Duodenal mucosa (tissue), 2 donors: ENCODE data around the gene HTR1A.

Source experiments
- H3K27ac ChIP-seq: one replicate; pipeline ENCODE4 v1.7.0; 2013; ENCODE audit warnings: low read depth, low read length
- H3K27me3 ChIP-seq, 2 donors: one replicate each; pipeline ENCODE4 v1.7.0; 2013; ENCODE audit warnings: low read length in 2 of 2, control low read depth in 1 of 2; ENCODE audit not compliant: insufficient read depth in 2 of 2, control insufficient read depth in 1 of 2
- H3K36me3 ChIP-seq, 2 donors: one replicate each; pipeline ENCODE4 v1.7.0; 2013; ENCODE audit warnings: low read length in 2 of 2, control low read depth in 1 of 2; ENCODE audit not compliant: insufficient read depth in 2 of 2, control insufficient read depth in 1 of 2
- H3K4me1 ChIP-seq, 2 donors: one replicate each; pipeline ENCODE4 v1.7.0; 2013; ENCODE audit warnings: low read length in 2 of 2, control low read depth in 1 of 2; ENCODE audit not compliant: insufficient read depth in 2 of 2, control insufficient read depth in 1 of 2
- H3K4me3 ChIP-seq, 2 donors: one replicate each; pipeline ENCODE4 v1.7.0; 2013; ENCODE audit warnings: low read length in 2 of 2, low read depth in 1 of 2
- H3K9ac ChIP-seq, 2 donors: one replicate each; pipeline ENCODE4 v1.7.0; 2013; ENCODE audit warnings: low read length in 2 of 2, low read depth in 1 of 2
- H3K9me3 ChIP-seq, 2 donors: one replicate each; pipeline ENCODE4 v1.7.0; 2013; ENCODE audit warnings: low read length in 2 of 2, control low read depth in 1 of 2; ENCODE audit not compliant: control insufficient read depth in 1 of 2

HTR1A gene

DNA sequence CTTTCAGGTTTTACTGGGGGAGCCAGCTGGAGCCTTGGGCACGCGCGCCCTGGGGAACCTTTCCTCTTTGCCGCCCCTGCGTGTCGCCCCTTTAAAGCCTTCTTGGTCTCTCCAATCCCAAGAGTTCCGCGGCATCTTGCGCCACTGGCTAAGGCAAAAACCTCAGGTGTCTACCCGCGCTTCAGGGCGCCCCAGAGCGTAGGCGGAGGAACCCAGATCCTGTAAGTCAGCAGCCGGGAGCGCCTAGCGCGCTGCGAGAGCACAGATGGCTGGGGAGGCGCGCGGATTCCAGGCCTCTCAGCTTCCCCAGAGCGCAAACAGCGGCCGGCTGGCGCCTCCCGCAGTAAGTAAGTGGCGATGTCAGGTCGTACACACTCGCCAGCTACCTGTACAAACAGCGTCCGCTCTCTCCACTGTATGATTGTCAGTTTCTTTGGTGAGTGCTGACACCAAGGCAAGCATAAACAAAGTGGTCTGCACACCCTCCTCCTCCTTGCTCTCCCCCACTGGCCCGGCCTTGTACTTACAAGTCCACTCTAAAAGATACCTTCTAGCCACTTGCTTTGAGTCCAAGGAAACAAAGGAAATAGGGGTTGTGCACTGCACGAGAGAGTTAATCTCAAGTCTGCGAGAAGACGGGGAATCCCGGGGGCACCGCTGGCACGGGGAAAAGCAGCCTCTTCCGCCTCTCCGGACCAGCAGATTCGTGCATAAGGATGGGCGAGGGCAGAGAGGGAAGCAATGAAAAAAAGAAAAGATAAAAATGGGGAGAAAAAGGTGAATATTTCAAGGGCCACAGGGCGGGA is 2.9 kb downstream of the HTR1A start:
- Histone ChIP-seq H3K4me3 (no peak overlapping the region), H3K27ac (no peak overlapping the region)

DNA sequence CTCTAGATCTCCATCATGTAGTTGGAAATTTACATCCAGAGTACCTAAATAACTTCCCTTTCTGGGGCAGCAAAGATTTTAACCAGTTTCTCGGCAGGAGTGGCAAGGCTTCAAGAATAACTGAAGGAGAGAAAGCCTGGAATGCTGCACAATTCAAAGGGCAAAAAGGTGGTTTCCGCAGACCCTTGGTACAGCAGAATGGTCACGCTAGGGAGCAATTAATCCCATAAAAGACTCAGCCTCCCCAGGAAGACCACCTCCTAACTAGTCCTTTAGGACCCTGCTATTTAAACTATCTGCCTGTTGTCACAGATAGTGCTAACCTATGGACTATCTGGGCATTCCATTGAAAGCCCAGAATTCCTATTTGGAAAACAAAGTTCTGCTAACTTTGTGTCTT is 3.6 kb downstream of the HTR1A start:
- no peaks in the 10 kb centered on the region for H3K4me1 ChIP-seq
- H3K27me3 ChIP-seq: peaks cover 0 to 5% of the 10 kb centered on the region in 2 donors
- H3K36me3 ChIP-seq: no peaks in the 10 kb centered on the region
- no peak overlapping the region for H3K9ac ChIP-seq
- H3K9me3 ChIP-seq: peaks cover 0 to 7% of the 10 kb centered on the region in 2 donors
- no peak overlapping the region for H3K27ac ChIP-seq
- H3K4me3 ChIP-seq: no peak overlapping the region

More for the DNA sequence above, 2.9 kb downstream of the HTR1A start:
- Histone ChIP-seq H3K27me3 (peaks cover 0 to 5% of the 10 kb centered on the region in 2 donors), H3K4me1 (no peaks in the 10 kb centered on the region), H3K36me3 (no peaks in the 10 kb centered on the region), H3K9ac (no peak overlapping the region), H3K9me3 (peaks cover 0 to 7% of the 10 kb centered on the region in 2 donors)

DNA sequence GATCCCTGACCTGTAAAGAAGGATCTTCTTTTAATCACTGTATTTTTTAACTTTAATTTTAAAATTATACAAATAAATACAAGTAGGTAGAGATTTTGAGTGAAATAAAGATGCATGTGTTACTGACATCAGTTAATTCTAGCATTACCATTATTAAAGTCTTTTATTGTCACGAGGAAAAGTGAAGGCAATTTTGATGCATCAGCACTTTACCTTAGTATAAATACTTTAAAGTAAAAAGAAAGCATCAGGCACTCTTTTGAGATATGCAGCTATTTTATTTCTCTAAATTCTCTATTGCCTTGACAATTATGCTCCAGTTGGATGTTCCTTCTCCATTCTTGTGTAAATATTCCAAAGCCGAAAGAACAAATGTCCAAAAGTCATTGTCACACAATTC is 4.6 kb downstream of the HTR1A start:
- Histone ChIP-seq H3K27ac (no peak overlapping the region), H3K4me3 (no peak overlapping the region), H3K36me3 (no peaks in the 10 kb centered on the region), H3K9me3 (peaks cover 0 to 7% of the 10 kb centered on the region in 2 donors), H3K9ac (no peak overlapping the region), H3K4me1 (no peaks in the 10 kb centered on the region), H3K27me3 (peaks cover 0 to 5% of the 10 kb centered on the region in 2 donors)

DNA sequence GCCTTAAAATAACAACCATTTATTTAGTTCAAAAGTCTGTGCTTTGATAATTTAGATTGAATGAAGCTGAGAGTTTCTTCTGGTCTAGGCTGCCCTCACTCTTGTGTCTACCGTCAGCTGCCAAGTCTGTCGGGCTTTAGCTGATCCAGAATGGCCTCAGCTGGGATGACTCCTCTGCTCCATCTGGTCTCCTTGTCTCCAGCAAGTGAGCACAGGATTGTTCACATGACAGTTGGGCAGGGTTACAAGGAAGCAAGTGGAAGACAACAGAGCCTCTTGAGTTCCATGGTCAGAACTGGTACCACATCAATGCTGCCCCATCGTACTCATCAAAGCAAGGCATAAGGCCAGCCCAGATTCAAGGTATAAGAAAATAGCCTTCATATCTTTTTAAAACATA is 9.0 kb downstream of the HTR1A start:
- no peaks in the 10 kb centered on the region for H3K4me1 ChIP-seq
- no peak overlapping the region for H3K27ac ChIP-seq
- H3K4me3 ChIP-seq: no peak overlapping the region
- no peaks in the 10 kb centered on the region for H3K36me3 ChIP-seq
- no peaks in the 10 kb centered on the region for H3K9me3 ChIP-seq
- H3K9ac ChIP-seq: no peak overlapping the region
- no peaks in the 10 kb centered on the region for H3K27me3 ChIP-seq

DNA sequence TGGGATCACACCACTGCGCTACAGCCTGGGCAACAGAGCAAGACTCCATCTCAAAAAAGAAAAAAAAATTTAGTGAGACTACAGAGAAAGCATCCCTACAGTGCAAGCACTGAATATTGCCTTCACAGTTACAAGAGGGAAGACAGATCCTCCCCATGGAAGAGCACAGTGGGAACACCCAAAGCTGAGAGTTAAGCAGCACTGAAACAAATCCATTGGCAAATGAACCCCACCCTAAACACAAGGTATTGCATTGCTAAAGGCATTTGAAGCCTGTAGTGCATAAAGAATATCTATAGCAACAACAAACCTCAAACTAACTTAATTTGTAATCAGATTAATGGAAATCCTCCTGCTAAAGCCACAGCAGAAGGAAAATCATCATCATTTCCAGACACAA is 27.1 kb downstream of the HTR1A start:
- no peaks in the 10 kb centered on the region for H3K9me3 ChIP-seq
- H3K4me3 ChIP-seq: no peak overlapping the region
- H3K27me3 ChIP-seq: no peaks in the 10 kb centered on the region
- no peaks in the 10 kb centered on the region for H3K36me3 ChIP-seq
- no peak overlapping the region for H3K9ac ChIP-seq
- no peak overlapping the region for H3K27ac ChIP-seq
- no peaks in the 10 kb centered on the region for H3K4me1 ChIP-seq

DNA sequence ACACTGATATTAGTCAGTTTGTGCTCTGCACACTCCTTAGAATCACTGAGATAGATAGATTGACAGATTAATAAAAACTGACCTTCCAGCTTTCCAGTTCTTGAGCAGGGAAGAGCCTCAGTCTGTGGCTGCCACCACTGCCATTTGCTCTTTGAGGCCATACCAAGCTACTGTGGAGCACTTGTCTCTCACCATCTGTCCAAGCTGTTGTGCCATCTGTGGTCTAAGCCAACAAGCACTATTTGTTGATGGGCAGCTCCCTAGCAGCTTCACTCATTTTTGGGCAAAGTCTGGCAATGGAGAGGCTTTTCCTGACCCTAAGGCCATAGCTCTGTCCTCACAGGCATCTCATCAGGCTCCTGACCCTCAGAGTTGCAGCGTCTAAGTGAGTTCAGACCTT is 30.4 kb downstream of the HTR1A start:
- Histone ChIP-seq H3K9me3 (peaks cover 0 to 3% of the 10 kb centered on the region in 2 donors), H3K4me3 (no peak overlapping the region), H3K4me1 (no peaks in the 10 kb centered on the region), H3K27ac (no peak overlapping the region), H3K27me3 (no peaks in the 10 kb centered on the region), H3K9ac (no peak overlapping the region), H3K36me3 (no peaks in the 10 kb centered on the region)

DNA sequence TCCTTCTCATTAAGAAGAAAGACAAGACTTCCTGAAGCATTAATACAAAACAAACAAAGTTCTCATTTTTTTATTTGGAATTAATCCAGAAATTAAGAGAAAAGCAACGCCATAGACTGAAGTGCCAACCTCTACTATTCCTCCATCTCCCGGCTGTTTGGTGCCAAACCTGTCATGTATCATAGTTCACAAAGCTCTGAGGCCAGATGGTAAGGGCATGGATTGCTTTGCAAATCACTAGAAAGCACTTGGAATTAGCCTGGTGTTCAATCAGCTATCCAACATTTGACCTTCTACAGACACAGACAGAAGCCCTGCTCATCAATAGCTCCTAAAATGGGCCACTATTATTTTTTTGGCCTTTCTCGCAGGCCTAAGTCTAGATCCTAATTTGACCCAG is 33.8 kb downstream of the HTR1A start:
- Histone ChIP-seq H3K9me3 (peaks cover 0 to 3% of the 10 kb centered on the region in 2 donors), H3K27ac (no peak overlapping the region), H3K4me3 (no peak overlapping the region), H3K36me3 (no peaks in the 10 kb centered on the region), H3K4me1 (no peaks in the 10 kb centered on the region), H3K27me3 (no peaks in the 10 kb centered on the region), H3K9ac (no peak overlapping the region)

DNA sequence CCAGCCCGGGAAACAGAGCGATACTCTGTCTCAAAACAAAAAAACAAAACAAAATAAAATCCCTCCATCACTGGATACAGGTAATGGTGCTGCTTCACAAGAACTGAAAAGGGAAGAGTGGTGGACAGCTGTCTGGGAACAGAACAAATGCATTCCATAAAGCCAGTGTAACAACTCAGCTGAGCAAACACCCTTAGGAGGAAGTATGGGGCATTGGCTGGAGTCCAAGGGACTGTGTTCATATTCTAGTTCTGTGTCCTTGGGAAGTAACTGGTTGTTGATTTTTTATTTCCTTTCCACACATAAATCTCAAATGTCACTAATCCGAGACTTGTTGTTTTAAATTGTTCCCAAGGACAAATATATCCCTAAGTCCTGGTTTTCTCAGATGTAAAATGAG is 38.3 kb downstream of the HTR1A start:
- no peaks in the 10 kb centered on the region for H3K27me3 ChIP-seq
- no peak overlapping the region for H3K9ac ChIP-seq
- H3K4me3 ChIP-seq: no peak overlapping the region
- H3K9me3 ChIP-seq: peaks cover 4 to 5% of the 10 kb centered on the region in 2 donors
- no peak overlapping the region for H3K27ac ChIP-seq
- H3K4me1 ChIP-seq: no peaks in the 10 kb centered on the region
- no peaks in the 10 kb centered on the region for H3K36me3 ChIP-seq

DNA sequence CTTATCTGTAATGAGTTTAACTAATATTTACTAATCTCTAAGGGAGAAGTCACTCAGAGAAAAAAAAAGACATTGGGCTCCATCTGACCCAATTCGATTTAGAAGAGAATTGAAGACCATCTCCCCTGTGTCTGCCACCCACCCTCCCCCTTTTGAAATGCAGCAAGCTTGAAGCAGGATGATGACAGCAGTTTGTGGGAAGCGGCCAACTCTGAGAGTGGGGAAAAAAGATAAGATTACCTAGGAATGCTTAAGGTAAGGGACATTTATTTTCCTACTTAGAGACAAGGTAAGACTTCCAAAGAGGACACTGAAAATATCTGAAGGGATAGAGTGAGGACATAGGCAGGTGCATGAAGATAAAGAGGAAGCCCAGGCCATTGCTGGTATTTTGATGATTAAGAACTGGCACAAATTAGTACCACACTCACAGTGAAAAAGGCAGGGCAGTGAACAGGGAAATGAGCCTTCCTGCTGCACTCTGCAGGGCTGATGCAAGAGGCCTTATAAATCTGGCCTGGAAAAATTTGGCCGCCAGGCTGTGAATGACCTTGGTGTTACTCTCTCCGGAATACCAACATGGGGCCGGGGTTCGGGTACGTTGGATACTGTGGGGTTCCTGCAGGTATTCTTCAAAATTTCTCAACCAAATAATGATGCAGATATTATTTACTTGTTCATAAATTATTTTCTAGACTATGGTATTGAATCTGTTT is 42.3 kb downstream of the HTR1A start:
- Histone ChIP-seq H3K27ac (no peak overlapping the region), H3K4me1 (no peaks in the 10 kb centered on the region), H3K9ac (no peak overlapping the region), H3K9me3 (peaks cover 2 to 4% of the 10 kb centered on the region in 2 donors), H3K4me3 (no peak overlapping the region), H3K27me3 (no peaks in the 10 kb centered on the region), H3K36me3 (no peaks in the 10 kb centered on the region)

DNA sequence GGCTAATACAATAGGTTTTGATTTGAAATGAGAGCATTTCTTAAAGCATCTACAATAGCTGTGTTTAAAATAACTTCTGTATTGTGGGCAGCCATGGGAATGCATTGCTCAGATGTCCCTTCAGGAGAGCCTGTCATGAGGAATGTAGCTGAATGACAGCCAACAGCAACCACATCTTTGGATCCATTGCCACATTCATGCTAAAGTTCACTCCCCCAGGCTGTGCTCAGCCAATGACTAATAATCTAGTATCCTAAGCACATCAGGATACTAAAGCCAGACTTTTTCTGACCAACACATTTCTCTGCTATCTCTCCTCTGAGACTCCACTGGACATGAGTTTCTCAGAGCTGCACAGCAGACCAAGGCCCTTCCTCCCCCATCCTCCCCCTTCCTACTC is 45.5 kb downstream of the HTR1A start:
- Histone ChIP-seq H3K4me3 (no peak overlapping the region), H3K9ac (no peak overlapping the region), H3K9me3 (peaks cover 2% of the 10 kb centered on the region in 2 donors), H3K27ac (no peak overlapping the region), H3K36me3 (no peaks in the 10 kb centered on the region), H3K4me1 (no peaks in the 10 kb centered on the region), H3K27me3 (no peaks in the 10 kb centered on the region)
